ENCODE data around the gene PIK3C2G. TPM values are rescaled to one million over a fixed set of nuclear protein-coding genes. Genes with fewer than 3 reads are reported as not detected.

The PIK3C2G gene
- total and polyA plus RNA-seq, 10 of the 15 experiments (the other 5 are each of a cell fraction or from before 2014, with no cell fraction given) = not detected

- H3K9ac ChIP-seq (ENCODE audit: control insufficient read depth, insufficient read depth, low read length) = no peak overlapping the region
- no peak for FAIRE-seq
- in situ Hi-C loops (cut with MboI) (no loop called here), intact Hi-C loops (cut with micrococcal nuclease; ENCODE audit: unreplicated experiment) (no loop called here)
- no TSS peak for BruUV-seq (replicated peaks)
- no peaks in the 10 kb centered on the region for H3K4me1 ChIP-seq (ENCODE audit: control insufficient read depth, insufficient read depth, low read length)
- H3K27me3 ChIP-seq (replicated peaks in 1 of 2; ENCODE audit: control insufficient read depth in 2 of 2, insufficient read depth in 2 of 2, low read length in 1 of 2) = no peaks in the 10 kb centered on the region
- H4K20me1 ChIP-seq (ENCODE audit: control insufficient read depth, insufficient read depth) = no peaks in the 10 kb centered on the region
- no peak overlapping the region for H3K27ac ChIP-seq (ENCODE audit: control insufficient read depth, insufficient read depth)
- DNase-seq (ENCODE audit: low read depth, low spot score) = no peak
- no peaks in the 10 kb centered on the region for H3K79me2 ChIP-seq (ENCODE audit: control insufficient read depth, insufficient read depth, low read length)
- POLR2A ChIA-PET = no interaction called here
- H3K4me3 ChIP-seq = no peak overlapping the region
- RAD21 ChIA-PET (ENCODE audit: unreplicated experiment) = no interaction called here
- TF ChIP-seq NBN (IDR thresholded peaks at IDR 0.05) (no peak), NFIC (IDR thresholded peaks at IDR 0.05; ENCODE audit: low read depth, low read length) (no peak), RCOR1 (conservative IDR thresholded peaks at IDR 0.05; ENCODE audit: low read depth, low read length) (no peak), ASH2L (IDR thresholded peaks at IDR 0.05; ENCODE audit: borderline replicate concordance, low read depth) (no peak), HDAC6 (IDR thresholded peaks at IDR 0.05; ENCODE audit: unreplicated experiment) (no peak), STAT3 (IDR thresholded peaks at IDR 0.05; ENCODE audit: low read depth, low read length) (no peak), SPI1 (IDR thresholded peaks at IDR 0.05; ENCODE audit: borderline replicate concordance, insufficient read depth, low read depth, low read length) (no peak)
- no peak overlapping the region for H2AFZ ChIP-seq (ENCODE audit: control insufficient read depth, low read depth, low read length)
- no peaks in the 10 kb centered on the region for H3K36me3 ChIP-seq (ENCODE audit: control insufficient read depth in 2 of 2, insufficient read depth in 2 of 2, low read length in 1 of 2)
- no peak for ATAC-seq
- no peak overlapping the region for H3K4me2 ChIP-seq (ENCODE audit: control insufficient read depth, insufficient read depth)
- SMC1A ChIA-PET (ENCODE audit: uncharacterized antibody, unreplicated experiment) = interaction anchor here (1.1 kb wide), 2 partner anchors 11 to 27 kb away, joined by 3 read pairs; no protein-coding TSS in a partner anchor
- CTCF ChIA-PET = interaction anchor here (1.1 to 1.2 kb wide), 2 partner anchors 10 to 12 kb away, joined by 3 to 5 read pairs; no protein-coding TSS in a partner anchor
- WGBS (ENCODE audit: insufficient coverage, insufficient replicate concordance, low lambda C conversion rate, missing lambda C conversion rate) = 55% methylated on average over 4 of the region's 4 CpGs
- H3K9me3 ChIP-seq (replicated peaks; ENCODE audit: control insufficient read depth, insufficient read depth, low read length) = no peaks in the 10 kb centered on the region
Observed at GRCh38 chr12:18332173-18332572, 70.9 kb downstream of the PIK3C2G start.

GRCh38 chr12:18339633-18340032 lies 78.3 kb downstream of the PIK3C2G start:
- 0% methylated on average over 1 of the region's 1 CpG for WGBS (ENCODE audit: insufficient coverage, insufficient replicate concordance, low lambda C conversion rate, missing lambda C conversion rate)
- Histone ChIP-seq H3K4me2 (ENCODE audit: control insufficient read depth, insufficient read depth) (no peak overlapping the region), H4K20me1 (ENCODE audit: control insufficient read depth, insufficient read depth) (no peaks in the 10 kb centered on the region), H3K4me1 (ENCODE audit: control insufficient read depth, insufficient read depth, low read length) (no peaks in the 10 kb centered on the region), H3K9me3 (replicated peaks; ENCODE audit: control insufficient read depth, insufficient read depth, low read length) (no peaks in the 10 kb centered on the region), H3K27ac (ENCODE audit: control insufficient read depth, insufficient read depth) (no peak overlapping the region), H3K9ac (ENCODE audit: control insufficient read depth, insufficient read depth, low read length) (no peak overlapping the region), H2AFZ (ENCODE audit: control insufficient read depth, low read depth, low read length) (no peak overlapping the region), H3K79me2 (ENCODE audit: control insufficient read depth, insufficient read depth, low read length) (no peaks in the 10 kb centered on the region), H3K36me3 (ENCODE audit: control insufficient read depth in 2 of 2, insufficient read depth in 2 of 2, low read length in 1 of 2) (no peaks in the 10 kb centered on the region), H3K27me3 (replicated peaks in 1 of 2; ENCODE audit: control insufficient read depth in 2 of 2, insufficient read depth in 2 of 2, low read length in 1 of 2) (no peaks in the 10 kb centered on the region), H3K4me3 (no peak overlapping the region)
- ChIA-PET POLR2A (no interaction called here), CTCF (interaction anchor here (1.5 kb wide), 1 partner anchor 19 kb away, joined by 5 read pairs; no protein-coding TSS in a partner anchor), RAD21 (ENCODE audit: unreplicated experiment) (no interaction called here), SMC1A (ENCODE audit: uncharacterized antibody, unreplicated experiment) (interaction anchor here (0.9 kb wide), 1 partner anchor 20 kb away, joined by 3 read pairs; no protein-coding TSS in a partner anchor)
- FAIRE-seq (no peak), DNase-seq (ENCODE audit: low read depth, low spot score) (no peak), ATAC-seq (no peak)
- intact Hi-C loops (cut with micrococcal nuclease; ENCODE audit: unreplicated experiment) = no loop called here
- TF ChIP-seq SKIL (IDR thresholded peaks at IDR 0.05; ENCODE audit: low read depth, poor library complexity, severe bottlenecking) (no peak), JUND (IDR thresholded peaks at IDR 0.05; ENCODE audit: low read depth, low read length) (no peak), NR2F1 (conservative IDR thresholded peaks at IDR 0.05) (no peak), NRF1 (conservative IDR thresholded peaks at IDR 0.05; ENCODE audit: low read depth, low read length) (no peak), SUZ12 (IDR thresholded peaks at IDR 0.05; ENCODE audit: unreplicated experiment) (no peak), MYC (IDR thresholded peaks at IDR 0.05; ENCODE audit: insufficient read depth, insufficient read length, insufficient replicate concordance, low read length, severe bottlenecking) (no peak)
- in situ Hi-C loops (cut with MboI) = no loop called here
- BruUV-seq (replicated peaks) = no TSS peak

All from GM12878 (cell line).